Measurements from ENCODE around the gene ADGRB2. TPM values are rescaled to one million over a fixed set of nuclear protein-coding genes. Genes with fewer than 3 reads are reported as not detected.

ADGRB2 gene
- total RNA-seq, 4 donors from 2014 or later: 1.6 to 10.5 (median 4.1) TPM

- WGBS, 2 donors: 86 to 90% methylated on average over 4 of the region's 4 CpGs
- H3K27ac ChIP-seq: no peak overlapping the region
- no peaks in the 10 kb centered on the region for H3K36me3 ChIP-seq
- H3K9me3 ChIP-seq: no peaks in the 10 kb centered on the region
- no peak for DNase-seq (ENCODE audit: low spot score in 2 of 2)
- TF ChIP-seq CTCF (IDR thresholded peaks at IDR 0.05) (no peak), EP300 (IDR thresholded peaks at IDR 0.05) (no peak), POLR2A (IDR thresholded peaks at IDR 0.05) (no peak)
- no peak overlapping the region for H3K4me3 ChIP-seq
- H3K27me3 ChIP-seq: no peaks in the 10 kb centered on the region
- H3K4me1 ChIP-seq: no peaks in the 10 kb centered on the region
Measured at GRCh38 chr1:31807273-31808048, 43.3 kb upstream of the ADGRB2 start.

- Histone ChIP-seq H3K27ac (no peak overlapping the region), H3K27me3 (no peaks in the 10 kb centered on the region), H3K9me3 (no peaks in the 10 kb centered on the region), H3K4me3 (no peak overlapping the region), H3K36me3 (no peaks in the 10 kb centered on the region), H3K4me1 (no peaks in the 10 kb centered on the region)
- no peak for DNase-seq (ENCODE audit: low spot score in 2 of 2)
- TF ChIP-seq EP300 (IDR thresholded peaks at IDR 0.05) (no peak), CTCF (IDR thresholded peaks at IDR 0.05) (no peak), POLR2A (IDR thresholded peaks at IDR 0.05) (no peak)
- WGBS, 2 donors: 81 to 90% methylated on average over 6 of the region's 6 CpGs
Measured at GRCh38 chr1:31805318-31805717, 41.2 kb upstream of the ADGRB2 start.

- no peaks in the 10 kb centered on the region for H3K9me3 ChIP-seq
- TF ChIP-seq CTCF (IDR thresholded peaks at IDR 0.05) (no peak), POLR2A (IDR thresholded peaks at IDR 0.05) (no peak), EP300 (IDR thresholded peaks at IDR 0.05) (no peak)
- DNase-seq (ENCODE audit: low spot score in 2 of 2): no peak
- no peak overlapping the region for H3K27ac ChIP-seq
- H3K27me3 ChIP-seq: no peaks in the 10 kb centered on the region
- WGBS, 2 donors: 92 to 100% methylated on average over 1 of the region's 1 CpG
- no peaks in the 10 kb centered on the region for H3K36me3 ChIP-seq
- peaks cover 0 to 4% (median 0%) of the 10 kb centered on the region in 4 donors for H3K4me1 ChIP-seq
- H3K4me3 ChIP-seq: no peak overlapping the region
Measured at GRCh38 chr1:31804098-31804497, 40.0 kb upstream of the ADGRB2 start.

- no peak for TF ChIP-seq EP300 (IDR thresholded peaks at IDR 0.05)
Measured at GRCh38 chr1:31803610-31804009, 39.5 kb upstream of the ADGRB2 start.

GRCh38 chr1:31802190-31803150 is 38.3 kb upstream of the ADGRB2 start:
- no peak for DNase-seq (ENCODE audit: low spot score in 2 of 2)
- peak overlapping the region in 2 of 4 donors; percentile 50 to 57 for H3K27ac ChIP-seq

More at GRCh38 chr1:31803610-31804009, 39.5 kb upstream of the ADGRB2 start:
- no peaks in the 10 kb centered on the region for H3K36me3 ChIP-seq
- 90 to 96% methylated on average over 2 of the region's 2 CpGs for WGBS, 2 donors
- no peaks in the 10 kb centered on the region for H3K9me3 ChIP-seq
- no peak for DNase-seq (ENCODE audit: low spot score in 2 of 2)
- H3K27me3 ChIP-seq: no peaks in the 10 kb centered on the region
- no peak overlapping the region for H3K27ac ChIP-seq
- H3K4me3 ChIP-seq: no peak overlapping the region
- H3K4me1 ChIP-seq: peaks cover 0 to 6% (median 2%) of the 10 kb centered on the region in 4 donors

More at GRCh38 chr1:31802190-31803150, 38.3 kb upstream of the ADGRB2 start:
- no peaks in the 10 kb centered on the region for H3K36me3 ChIP-seq
- H3K9me3 ChIP-seq: no peaks in the 10 kb centered on the region
- WGBS, 2 donors: 25 to 28% methylated on average over 13 of the region's 13 CpGs
- peaks cover 0 to 14% (median 3%) of the 10 kb centered on the region in 4 donors for H3K4me1 ChIP-seq
- no peak for TF ChIP-seq CTCF (IDR thresholded peaks at IDR 0.05)
- TF ChIP-seq EP300 (IDR thresholded peaks at IDR 0.05): no peak
- no peak for TF ChIP-seq POLR2A (IDR thresholded peaks at IDR 0.05)
- H3K27me3 ChIP-seq: no peaks in the 10 kb centered on the region
- peak overlapping the region; percentile 10 to 25 (median 16) for H3K4me3 ChIP-seq
